Stimulated activated CD4-positive, alpha-beta T cell treated with anti-CD3 and anti-CD28 coated beads, TNF-alpha, amount 100 ng/mL, for 4 hours (primary cell): ENCODE data around the gene HNRNPH1.
"Not testable (repeated sequence)": the region's sequence is repeated elsewhere in the genome, so short reads cannot be mapped to it uniquely, and the experiment has no call there.

Source experiments
- DNase-seq, 3 experiments: peaks; one replicate each; pipeline ENCODE4 v3.0.0-alpha.2; 2020; ENCODE audit warnings: low read depth in 3 of 3

The HNRNPH1 gene

GRCh38 chr5:179623003-179623905 is at the start of gene HNRNPH1:
HNRNPH1 (minus strand) TSS chr5:179623671; CDS start chr5:179623133, 538 bp downstream.
- DNase-seq, result peak; percentile 94 to 98 (median 98)

- no peak for DNase-seq
Measured at GRCh38 chr5:179668391-179668790, 44.9 kb upstream of the HNRNPH1 start.

- not testable (repeated sequence) for DNase-seq
Measured at GRCh38 chr5:179661647-179662046, 38.2 kb upstream of the HNRNPH1 start.

GRCh38 chr5:179658179-179658856 is 34.8 kb upstream of the HNRNPH1 start:
- not testable (repeated sequence) for DNase-seq

GRCh38 chr5:179657302-179658178 is 34.1 kb upstream of the HNRNPH1 start:
- peak in 1 of 3 experiments; percentile 17 for DNase-seq

GRCh38 chr5:179653135-179653534 is 29.7 kb upstream of the HNRNPH1 start:
- not testable (repeated sequence) for DNase-seq

GRCh38 chr5:179650245-179650644 is 26.8 kb upstream of the HNRNPH1 start:
- DNase-seq, result not testable (repeated sequence)

- not testable (repeated sequence) for DNase-seq
Measured at GRCh38 chr5:179649166-179649703, 25.8 kb upstream of the HNRNPH1 start.

GRCh38 chr5:179648410-179648809 is 24.9 kb upstream of the HNRNPH1 start:
- no peak for DNase-seq

GRCh38 chr5:179644766-179645165 is 21.3 kb upstream of the HNRNPH1 start:
- not testable (repeated sequence) for DNase-seq

GRCh38 chr5:179643141-179643920 is 19.9 kb upstream of the HNRNPH1 start:
- not testable (repeated sequence) for DNase-seq

- DNase-seq, result not testable (repeated sequence)
Measured at GRCh38 chr5:179642626-179643025, 19.2 kb upstream of the HNRNPH1 start.

GRCh38 chr5:179641745-179642144 is 18.3 kb upstream of the HNRNPH1 start:
- DNase-seq, result not testable (repeated sequence)

GRCh38 chr5:179639296-179639695 is 15.8 kb upstream of the HNRNPH1 start:
- DNase-seq, result not testable (repeated sequence)

GRCh38 chr5:179634370-179635172 is 11.1 kb upstream of the HNRNPH1 start:
- DNase-seq, result not testable (repeated sequence)

- DNase-seq, result not testable (repeated sequence)
Measured at GRCh38 chr5:179633501-179634369, 10.3 kb upstream of the HNRNPH1 start.

GRCh38 chr5:179624841-179625271 is 1.4 kb upstream of the HNRNPH1 start:
- DNase-seq, result no peak

- peak in 1 of 3 experiments; percentile 33 for DNase-seq
Measured at GRCh38 chr5:179623906-179624741, 653 bp upstream of the HNRNPH1 start.
